Astrocyte of the spinal cord (primary cell): ENCODE measurements around the gene NMRK2.
"Not testable (repeated sequence)": the region's sequence is repeated elsewhere in the genome, so short reads cannot be mapped to it uniquely, and the experiment has no call there.

Experiments used
- DNase-seq: peaks from one replicate; pipeline ENCODE4 v3.0.0; 2011; ENCODE audit warnings: low read depth, low spot score
- H3K4me3 ChIP-seq: 2 replicates; pipeline ENCODE4 v1.5.1; 2011; ENCODE audit warnings: low read depth, mild to moderate bottlenecking, low read length, moderate library complexity
- CTCF ChIP-seq: IDR thresholded peaks from 2 replicates; pipeline ENCODE4 v1.5.1; 2012; ENCODE audit warnings: low read depth, mild to moderate bottlenecking, low read length, inconsistent platforms
- in situ Hi-C: cut with HindIII; loops from 2 replicates; pipeline ENCODE4 v1.10.0; 2017; ENCODE audit warnings: low sequenced_read_pairs

Gene NMRK2

DNA sequence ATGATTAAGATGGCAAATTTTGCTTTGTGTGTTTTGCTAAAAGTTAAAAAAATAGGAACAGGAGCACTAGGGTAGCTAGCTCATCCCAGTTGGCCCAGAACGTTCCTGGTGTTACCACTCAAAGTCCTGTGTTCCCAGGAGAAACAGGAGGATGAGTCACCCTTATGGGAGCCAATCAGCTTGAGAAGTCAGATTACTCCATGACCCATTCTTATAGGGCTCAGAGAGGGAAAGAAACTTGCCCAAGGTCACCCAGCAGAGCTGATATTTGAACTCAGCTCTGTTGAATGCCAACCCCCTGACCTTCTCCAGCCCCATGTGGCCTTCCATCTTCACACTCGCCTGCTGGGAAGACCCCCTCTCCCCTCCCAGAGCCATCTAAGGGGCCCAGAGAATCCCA is 13.0 kb downstream of the NMRK2 start:
- no peak for DNase-seq
- in situ Hi-C loops: no loop called here
- no peak for TF ChIP-seq CTCF
- no peak overlapping the region for H3K4me3 ChIP-seq

- in situ Hi-C loops, DNase-seq, H3K4me3 ChIP-seq: not testable (repeated sequence)
These were observed 14.6 kb downstream of the NMRK2 start for GRCh38 chr19:3947316-3947933.

- no peak overlapping the region for H3K4me3 ChIP-seq
- TF ChIP-seq CTCF: no peak
- DNase-seq: no peak
- in situ Hi-C loops: no loop called here
These were observed 16.4 kb downstream of the NMRK2 start for GRCh38 chr19:3949294-3949693.

DNA sequence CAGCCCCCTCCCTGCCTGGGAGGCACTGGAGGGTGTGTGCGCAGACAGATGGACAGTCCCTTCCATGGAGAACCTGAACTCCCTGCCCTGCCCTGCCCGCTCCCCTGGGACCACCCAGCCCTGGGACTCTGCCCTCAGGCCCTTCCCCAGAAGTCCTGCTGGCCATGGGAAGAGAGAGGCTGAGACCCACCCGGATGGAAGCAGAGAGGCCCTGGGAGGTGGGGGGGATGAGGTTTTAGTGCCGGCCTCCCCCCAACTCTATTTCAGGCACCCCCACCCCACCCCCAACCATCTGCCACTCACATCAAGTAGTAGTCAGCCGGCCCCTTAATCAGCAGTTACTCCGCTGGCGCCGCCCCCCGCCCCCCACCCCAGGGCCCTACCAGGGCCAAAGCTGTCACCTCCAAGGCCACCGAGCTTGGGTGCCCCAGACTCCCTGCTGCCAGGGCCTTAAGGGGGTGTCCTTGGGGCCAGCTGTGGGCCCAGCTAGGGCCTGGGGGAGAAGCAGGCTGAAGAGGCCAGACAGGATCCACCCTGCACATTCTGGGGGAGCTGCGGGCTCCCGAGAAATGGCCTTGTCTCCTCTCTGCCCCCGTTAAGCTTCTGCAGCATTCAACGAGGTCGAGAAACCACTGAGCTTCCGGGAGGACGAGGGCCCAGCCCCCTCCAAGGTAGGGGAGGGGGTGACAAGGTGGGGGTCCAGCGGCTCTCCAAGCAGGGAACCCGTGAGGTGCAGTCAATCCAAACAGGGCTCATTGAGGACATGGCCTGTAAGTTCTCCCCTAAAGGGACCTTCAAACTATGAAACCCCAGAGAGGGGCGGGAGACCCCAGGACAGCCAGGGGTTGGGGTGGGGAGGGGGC is 17.4 kb downstream of the NMRK2 start:
- in situ Hi-C loops: no loop called here
- TF ChIP-seq CTCF: no peak
- DNase-seq: no peak
- H3K4me3 ChIP-seq: no peak overlapping the region

GRCh38 chr19:3950871-3951861 is 18.3 kb downstream of the NMRK2 start:
- no peak for TF ChIP-seq CTCF
- no peak for DNase-seq

GRCh38 chr19:3952755-3953276 is 19.9 kb downstream of the NMRK2 start:
- in situ Hi-C loops, DNase-seq: not testable (repeated sequence)

More at GRCh38 chr19:3950871-3951861, 18.3 kb downstream of the NMRK2 start:
- H3K4me3 ChIP-seq: no peak overlapping the region
- in situ Hi-C loops: no loop called here

GRCh38 chr19:3954107-3954506 is 21.2 kb downstream of the NMRK2 start:
- no peak for DNase-seq
- no peak overlapping the region for H3K4me3 ChIP-seq
- in situ Hi-C loops: no loop called here
- no peak for TF ChIP-seq CTCF

More at GRCh38 chr19:3952755-3953276, 19.9 kb downstream of the NMRK2 start:
- H3K4me3 ChIP-seq: not testable (repeated sequence)

- DNase-seq, H3K4me3 ChIP-seq, in situ Hi-C loops: not testable (repeated sequence)
These were observed 22.4 kb downstream of the NMRK2 start for GRCh38 chr19:3955276-3955675.
